HG02885 (cell line): ENCODE results near the gene FHIP2A.
A peak's percentile ranks its signal among the peaks of the same experiment; 100 is the strongest.
"Not testable (repeated sequence)": the region's sequence is repeated elsewhere in the genome, so short reads cannot be mapped to it uniquely, and the experiment has no call there.

Source experiments
- ATAC-seq: cut with Tn5 transposase; IDR thresholded peaks from one replicate; pipeline ENCODE4 v1.9.1; 2021; ENCODE audit warnings: mild to moderate bottlenecking; ENCODE audit not compliant: unreplicated experiment, poor library complexity

Gene FHIP2A

GRCh38 chr10:114811862-114812261 is 9.7 kb upstream of the FHIP2A start:
- ATAC-seq = no peak

- no peak for ATAC-seq
Observed at GRCh38 chr10:114815791-114816190, 5.8 kb upstream of the FHIP2A start.

GRCh38 chr10:114816308-114816707 is 5.3 kb upstream of the FHIP2A start:
- ATAC-seq = no peak

- ATAC-seq = no peak
Observed at GRCh38 chr10:114819322-114819721, 2.3 kb upstream of the FHIP2A start.

GRCh38 chr10:114821915-114822443 is 399 bp downstream of the FHIP2A start:
- peak; percentile 34 for ATAC-seq

- peak; percentile 25 for ATAC-seq
Observed at GRCh38 chr10:114822444-114823076, 980 bp downstream of the FHIP2A start.

- ATAC-seq = no peak
Observed at GRCh38 chr10:114823077-114823463, 1.5 kb downstream of the FHIP2A start.

- ATAC-seq = no peak
Observed at GRCh38 chr10:114824391-114824790, 2.8 kb downstream of the FHIP2A start.

GRCh38 chr10:114825513-114826253 is 4.1 kb downstream of the FHIP2A start:
- ATAC-seq = peak; percentile 57

GRCh38 chr10:114829160-114829909 is 7.8 kb downstream of the FHIP2A start:
- ATAC-seq = no peak

GRCh38 chr10:114831186-114831867 is 9.7 kb downstream of the FHIP2A start:
- no peak for ATAC-seq

GRCh38 chr10:114837690-114838089 is 16.1 kb downstream of the FHIP2A start:
- ATAC-seq = no peak

- ATAC-seq = no peak
Observed at GRCh38 chr10:114839901-114840300, 18.3 kb downstream of the FHIP2A start.

- no peak for ATAC-seq
Observed at GRCh38 chr10:114845978-114846693, 24.6 kb downstream of the FHIP2A start.

GRCh38 chr10:114847517-114847916 is 25.9 kb downstream of the FHIP2A start:
- ATAC-seq = not testable (repeated sequence)

GRCh38 chr10:114849674-114850073 is 28.1 kb downstream of the FHIP2A start:
- ATAC-seq = no peak

- ATAC-seq = no peak
Observed at GRCh38 chr10:114850126-114850525, 28.5 kb downstream of the FHIP2A start.

- ATAC-seq = no peak
Observed at GRCh38 chr10:114851336-114851735, 29.8 kb downstream of the FHIP2A start.

- no peak for ATAC-seq
Observed at GRCh38 chr10:114852197-114852596, 30.6 kb downstream of the FHIP2A start.

GRCh38 chr10:114854906-114855305 is 33.3 kb downstream of the FHIP2A start:
- no peak for ATAC-seq
